ENCODE results near the gene FSTL3.

The FSTL3 gene

GRCh38 chr19:633786-634639 lies 42.2 kb upstream of the FSTL3 start:
- TF ChIP-seq EZH2 (IDR thresholded peaks at IDR 0.05) (no peak), POLR2AphosphoS5 (IDR thresholded peaks at IDR 0.05; ENCODE audit: borderline replicate concordance, low read depth, low read length) (no peak)

GRCh38 chr19:634975-635652 lies 41.1 kb upstream of the FSTL3 start:
- no peak overlapping the region for H3K27ac ChIP-seq
- TF ChIP-seq POLR2AphosphoS5 (IDR thresholded peaks at IDR 0.05; ENCODE audit: borderline replicate concordance, low read depth, low read length) = no peak
- TF ChIP-seq EZH2 (IDR thresholded peaks at IDR 0.05) = no peak
- TF ChIP-seq FOXP2 (optimal IDR thresholded peaks at IDR 0.05; ENCODE audit: control extremely low read depth, extremely low read length, insufficient read depth) = no peak
- no peaks in the 10 kb centered on the region for H3K9me3 ChIP-seq (ENCODE audit: low read depth, low read length)
- no peak overlapping the region for H3K9ac ChIP-seq (ENCODE audit: insufficient read length)
- peaks cover 9% of the 10 kb centered on the region; the same call in 1 of the 2 replicates for H3K36me3 ChIP-seq (ENCODE audit: insufficient read depth, low read length)
- no peak overlapping the region for H3K4me3 ChIP-seq
- no peak for DNase-seq (ENCODE audit: low read depth, low spot score)

More at GRCh38 chr19:633786-634639, 42.2 kb upstream of the FSTL3 start:
- peaks cover 14% of the 10 kb centered on the region for H3K36me3 ChIP-seq (ENCODE audit: insufficient read depth, low read length)
- H3K27ac ChIP-seq = peak overlapping the region; percentile 71; the same call in 1 of the 2 replicates
- peak overlapping the region; percentile 88 for H3K9ac ChIP-seq (ENCODE audit: insufficient read length)
- H3K9me3 ChIP-seq (ENCODE audit: low read depth, low read length) = no peaks in the 10 kb centered on the region
- no peak for DNase-seq (ENCODE audit: low read depth, low spot score)
- peak overlapping the region; percentile 97 for H3K4me3 ChIP-seq

GRCh38 chr19:638906-639252 lies 37.3 kb upstream of the FSTL3 start:
- no peak for DNase-seq (ENCODE audit: low read depth, low spot score)
- no peaks in the 10 kb centered on the region for H3K36me3 ChIP-seq (ENCODE audit: insufficient read depth, low read length)
- no peak overlapping the region for H3K27ac ChIP-seq
- peak overlapping the region; percentile 77 for H3K4me3 ChIP-seq
- no peaks in the 10 kb centered on the region for H3K9me3 ChIP-seq (ENCODE audit: low read depth, low read length)
- H3K9ac ChIP-seq (ENCODE audit: insufficient read length) = no peak overlapping the region
- TF ChIP-seq POLR2AphosphoS5 (IDR thresholded peaks at IDR 0.05; ENCODE audit: borderline replicate concordance, low read depth, low read length) = no peak
- no peak for TF ChIP-seq EZH2 (IDR thresholded peaks at IDR 0.05)
- TF ChIP-seq FOXP2 (optimal IDR thresholded peaks at IDR 0.05; ENCODE audit: control extremely low read depth, extremely low read length, insufficient read depth) = no peak

GRCh38 chr19:639253-640160 lies 36.7 kb upstream of the FSTL3 start, which contains the start of gene FGF22:
Gene FGF22 (plus strand): TSS chr19:639879. CDS start chr19:639926, 47 bp downstream.
- TF ChIP-seq EZH2 (IDR thresholded peaks at IDR 0.05) (no peak), FOXP2 (optimal IDR thresholded peaks at IDR 0.05; ENCODE audit: control extremely low read depth, extremely low read length, insufficient read depth) (no peak), POLR2AphosphoS5 (IDR thresholded peaks at IDR 0.05; ENCODE audit: borderline replicate concordance, low read depth, low read length) (no peak)
- no peak for DNase-seq (ENCODE audit: low read depth, low spot score)

GRCh38 chr19:640161-640558 lies 36.0 kb upstream of the FSTL3 start:
- no peak overlapping the region for H3K9ac ChIP-seq (ENCODE audit: insufficient read length)
- H3K36me3 ChIP-seq (ENCODE audit: insufficient read depth, low read length) = no peaks in the 10 kb centered on the region
- no peak overlapping the region for H3K27ac ChIP-seq
- peak overlapping the region; percentile 69 for H3K4me3 ChIP-seq
- no peak for DNase-seq (ENCODE audit: low read depth, low spot score)
- no peak for TF ChIP-seq POLR2AphosphoS5 (IDR thresholded peaks at IDR 0.05; ENCODE audit: borderline replicate concordance, low read depth, low read length)
- no peaks in the 10 kb centered on the region for H3K9me3 ChIP-seq (ENCODE audit: low read depth, low read length)

More at GRCh38 chr19:639253-640160, 36.7 kb upstream of the FSTL3 start, which contains the start of gene FGF22:
- no peak within 1 kb of the TSS for H3K27ac ChIP-seq
- peak within 1 kb of the TSS; percentile 77 for H3K4me3 ChIP-seq
- H3K9ac ChIP-seq (ENCODE audit: insufficient read length) = no peak within 1 kb of the TSS
- no peaks in the 10 kb centered on the region for H3K9me3 ChIP-seq (ENCODE audit: low read depth, low read length)
- H3K36me3 ChIP-seq (ENCODE audit: insufficient read depth, low read length) = no peaks in the 10 kb centered on the region

GRCh38 chr19:640606-641189 lies 35.5 kb upstream of the FSTL3 start:
- TF ChIP-seq FOXP2 (optimal IDR thresholded peaks at IDR 0.05; ENCODE audit: control extremely low read depth, extremely low read length, insufficient read depth) (no peak), POLR2AphosphoS5 (IDR thresholded peaks at IDR 0.05; ENCODE audit: borderline replicate concordance, low read depth, low read length) (no peak), EZH2 (IDR thresholded peaks at IDR 0.05) (no peak)
- no peak for DNase-seq (ENCODE audit: low read depth, low spot score)
- Histone ChIP-seq H3K27ac (no peak overlapping the region), H3K4me3 (no peak overlapping the region), H3K9me3 (ENCODE audit: low read depth, low read length) (no peaks in the 10 kb centered on the region), H3K36me3 (ENCODE audit: insufficient read depth, low read length) (no peaks in the 10 kb centered on the region), H3K9ac (ENCODE audit: insufficient read length) (no peak overlapping the region)

GRCh38 chr19:641702-642101 lies 34.5 kb upstream of the FSTL3 start:
- Histone ChIP-seq H3K36me3 (ENCODE audit: insufficient read depth, low read length) (peaks cover 5% of the 10 kb centered on the region; the same call in 1 of the 2 replicates), H3K9me3 (ENCODE audit: low read depth, low read length) (no peaks in the 10 kb centered on the region), H3K4me3 (no peak overlapping the region), H3K27ac (no peak overlapping the region), H3K9ac (ENCODE audit: insufficient read length) (no peak overlapping the region)
- TF ChIP-seq EZH2 (IDR thresholded peaks at IDR 0.05) (no peak), FOXP2 (optimal IDR thresholded peaks at IDR 0.05; ENCODE audit: control extremely low read depth, extremely low read length, insufficient read depth) (no peak), POLR2AphosphoS5 (IDR thresholded peaks at IDR 0.05; ENCODE audit: borderline replicate concordance, low read depth, low read length) (no peak)
- no peak for DNase-seq (ENCODE audit: low read depth, low spot score)
